ENCODE measurements around the gene BOC. TPM values are rescaled to one million over a fixed set of nuclear protein-coding genes. Genes with fewer than 3 reads are reported as not detected.

Gene BOC
- total RNA-seq, 4 donors from 2014 or later, result 61.3 to 75.3 (median 68.0) TPM

GRCh38 chr3:113292933-113293332, 81.6 kb downstream of the BOC start:
- TF ChIP-seq POLR2A (IDR thresholded peaks at IDR 0.05) (no peak), CTCF (IDR thresholded peaks at IDR 0.05) (no peak)
- no peak overlapping the region for H3K4me3 ChIP-seq (ENCODE audit: low read depth, poor library complexity, severe bottlenecking)
- intact Hi-C loops (cut with DNase I; ENCODE audit: low total_unique reads), result no loop called here
- no peak for DNase-seq (ENCODE audit: low spot score in 2 of 2)
- 93 to 98% methylated on average over 2 of the region's 2 CpGs for WGBS, 2 donors

- no peak for TF ChIP-seq POLR2A (IDR thresholded peaks at IDR 0.05)
- no peak for TF ChIP-seq CTCF (IDR thresholded peaks at IDR 0.05)
- no peak overlapping the region for H3K4me3 ChIP-seq (ENCODE audit: low read depth, poor library complexity, severe bottlenecking)
- 78% methylated on average over 1 of the region's 1 CpG for WGBS, 2 donors
- DNase-seq (ENCODE audit: low spot score in 2 of 2), result no peak
- intact Hi-C loops (cut with DNase I; ENCODE audit: low total_unique reads), result no loop called here
These were observed 82.0 kb downstream of the BOC start for GRCh38 chr3:113293348-113293747.

- TF ChIP-seq CTCF (IDR thresholded peaks at IDR 0.05) (no peak), POLR2A (IDR thresholded peaks at IDR 0.05) (no peak)
These were observed 84.1 kb downstream of the BOC start for GRCh38 chr3:113295463-113295862.

GRCh38 chr3:113297287-113297686, 85.9 kb downstream of the BOC start:
- no peak for TF ChIP-seq POLR2A (IDR thresholded peaks at IDR 0.05)
- no peak for TF ChIP-seq CTCF (IDR thresholded peaks at IDR 0.05)
- intact Hi-C loops (cut with DNase I; ENCODE audit: low total_unique reads), result no loop called here
- no peak for DNase-seq (ENCODE audit: low spot score in 2 of 2)
- no peak overlapping the region for H3K4me3 ChIP-seq (ENCODE audit: low read depth, poor library complexity, severe bottlenecking)
- 79 to 80% methylated on average over 2 of the region's 2 CpGs for WGBS, 2 donors

More at GRCh38 chr3:113295463-113295862, 84.1 kb downstream of the BOC start:
- intact Hi-C loops (cut with DNase I; ENCODE audit: low total_unique reads), result no loop called here
- no peak for DNase-seq (ENCODE audit: low spot score in 2 of 2)
- H3K4me3 ChIP-seq (ENCODE audit: low read depth, poor library complexity, severe bottlenecking), result no peak overlapping the region

- DNase-seq (ENCODE audit: low spot score in 2 of 2), result no peak
- H3K4me3 ChIP-seq (ENCODE audit: low read depth, poor library complexity, severe bottlenecking), result no peak overlapping the region
- intact Hi-C loops (cut with DNase I; ENCODE audit: low total_unique reads), result no loop called here
- 89 to 91% methylated on average over 4 of the region's 4 CpGs for WGBS, 2 donors
- TF ChIP-seq CTCF (IDR thresholded peaks at IDR 0.05), result no peak
These were observed 86.5 kb downstream of the BOC start for GRCh38 chr3:113297841-113298240.

- intact Hi-C loops (cut with DNase I; ENCODE audit: low total_unique reads), result no loop called here
- TF ChIP-seq POLR2A (IDR thresholded peaks at IDR 0.05) (no peak), CTCF (IDR thresholded peaks at IDR 0.05) (no peak)
- 88 to 93% methylated on average over 2 of the region's 2 CpGs for WGBS, 2 donors
- DNase-seq (ENCODE audit: low spot score in 2 of 2), result no peak
- no peak overlapping the region for H3K4me3 ChIP-seq (ENCODE audit: low read depth, poor library complexity, severe bottlenecking)
These were observed 89.2 kb downstream of the BOC start for GRCh38 chr3:113300596-113300995.
